ENCODE results near the gene KRT9. TPM values are rescaled to one million over a fixed set of nuclear protein-coding genes. Genes with fewer than 3 reads are reported as not detected.

KRT9 gene
- total RNA-seq, 1 experiment from 2014 or later: 0.15 TPM

DNA sequence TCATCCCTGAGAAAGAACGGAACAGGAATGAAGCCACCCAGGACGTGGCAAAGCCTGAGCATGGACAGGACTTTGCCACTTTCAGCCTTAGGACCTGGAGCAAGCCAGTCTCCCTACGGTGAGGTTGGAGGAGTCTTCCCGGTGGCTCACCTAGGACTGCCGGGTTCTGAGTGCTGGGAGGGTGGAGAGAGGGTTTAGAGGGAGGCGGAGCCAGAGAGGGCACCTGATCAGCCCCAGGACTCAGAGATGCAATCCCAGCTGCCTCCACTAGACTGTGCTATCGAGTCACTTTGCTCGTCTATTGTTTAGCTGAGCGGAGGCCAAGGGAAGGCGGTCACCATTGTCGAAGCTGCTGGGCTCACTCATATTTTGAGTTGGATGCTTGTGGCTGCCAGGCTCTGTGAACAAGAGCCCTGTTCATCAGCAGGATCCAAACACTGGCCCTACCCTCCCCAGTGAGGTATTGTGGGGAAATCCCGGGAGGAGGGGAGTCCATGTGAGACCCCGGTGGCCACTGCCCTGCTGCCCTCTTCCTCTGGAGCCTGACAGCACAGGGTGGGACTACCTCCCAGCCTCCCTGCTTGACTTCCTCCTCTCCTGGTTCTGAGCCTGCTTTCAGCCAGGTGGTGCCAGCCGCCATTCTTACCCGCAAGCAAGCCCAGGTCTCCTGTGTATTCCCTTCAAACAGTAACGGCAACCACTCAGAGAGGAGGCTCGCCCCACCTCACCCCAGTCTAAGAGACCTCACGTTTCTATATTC lies 7.8 kb upstream of the KRT9 start (continued):
- TF ChIP-seq ZBTB33 (IDR thresholded peaks at IDR 0.05; ENCODE audit: extremely low read depth, insufficient replicate concordance, low read length): no peak
- TF ChIP-seq, protein P1, sequence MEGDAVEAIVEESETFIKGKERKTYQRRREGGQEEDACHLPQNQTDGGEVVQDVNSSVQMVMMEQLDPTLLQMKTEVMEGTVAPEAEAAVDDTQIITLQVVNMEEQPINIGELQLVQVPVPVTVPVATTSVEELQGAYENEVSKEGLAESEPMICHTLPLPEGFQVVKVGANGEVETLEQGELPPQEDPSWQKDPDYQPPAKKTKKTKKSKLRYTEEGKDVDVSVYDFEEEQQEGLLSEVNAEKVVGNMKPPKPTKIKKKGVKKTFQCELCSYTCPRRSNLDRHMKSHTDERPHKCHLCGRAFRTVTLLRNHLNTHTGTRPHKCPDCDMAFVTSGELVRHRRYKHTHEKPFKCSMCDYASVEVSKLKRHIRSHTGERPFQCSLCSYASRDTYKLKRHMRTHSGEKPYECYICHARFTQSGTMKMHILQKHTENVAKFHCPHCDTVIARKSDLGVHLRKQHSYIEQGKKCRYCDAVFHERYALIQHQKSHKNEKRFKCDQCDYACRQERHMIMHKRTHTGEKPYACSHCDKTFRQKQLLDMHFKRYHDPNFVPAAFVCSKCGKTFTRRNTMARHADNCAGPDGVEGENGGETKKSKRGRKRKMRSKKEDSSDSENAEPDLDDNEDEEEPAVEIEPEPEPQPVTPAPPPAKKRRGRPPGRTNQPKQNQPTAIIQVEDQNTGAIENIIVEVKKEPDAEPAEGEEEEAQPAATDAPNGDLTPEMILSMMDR (IDR thresholded peaks at IDR 0.05 in 2 of 3, conservative IDR thresholded peaks at IDR 0.05 in 1 of 3; ENCODE audit: borderline replicate concordance in 1 of 3, insufficient read depth in 1 of 3, low read depth in 2 of 3, low read length in 2 of 3): peak; percentile 84 to 94 (median 86)
- no peak for TF ChIP-seq TCF7L2 (IDR thresholded peaks at IDR 0.05; ENCODE audit: borderline replicate concordance, extremely low read depth, insufficient read depth, insufficient read length)
- no peak for TF ChIP-seq SIN3A (IDR thresholded peaks at IDR 0.05; ENCODE audit: low read depth)
- TF ChIP-seq, protein P2, sequence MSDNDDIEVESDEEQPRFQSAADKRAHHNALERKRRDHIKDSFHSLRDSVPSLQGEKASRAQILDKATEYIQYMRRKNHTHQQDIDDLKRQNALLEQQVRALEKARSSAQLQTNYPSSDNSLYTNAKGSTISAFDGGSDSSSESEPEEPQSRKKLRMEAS (IDR thresholded peaks at IDR 0.05): no peak
- TF ChIP-seq SRF (IDR thresholded peaks at IDR 0.05; ENCODE audit: low read depth): no peak
- no peak for TF ChIP-seq EZH2phosphoT487 (IDR thresholded peaks at IDR 0.05; ENCODE audit: borderline replicate concordance)
- no peak for TF ChIP-seq ZNF274 (IDR thresholded peaks at IDR 0.05; ENCODE audit: low read depth, low read length)
- TF ChIP-seq EGR1 (IDR thresholded peaks at IDR 0.05; ENCODE audit: low read depth): no peak
- TF ChIP-seq SP1 (IDR thresholded peaks at IDR 0.05; ENCODE audit: low read depth): no peak
- no peak for TF ChIP-seq FOSL1 (IDR thresholded peaks at IDR 0.05; ENCODE audit: low read depth)
- TF ChIP-seq ELF1 (IDR thresholded peaks at IDR 0.05; ENCODE audit: borderline replicate concordance, low read depth): no peak
